ENCODE measurements around the gene SPEM2.

SPEM2 gene

DNA sequence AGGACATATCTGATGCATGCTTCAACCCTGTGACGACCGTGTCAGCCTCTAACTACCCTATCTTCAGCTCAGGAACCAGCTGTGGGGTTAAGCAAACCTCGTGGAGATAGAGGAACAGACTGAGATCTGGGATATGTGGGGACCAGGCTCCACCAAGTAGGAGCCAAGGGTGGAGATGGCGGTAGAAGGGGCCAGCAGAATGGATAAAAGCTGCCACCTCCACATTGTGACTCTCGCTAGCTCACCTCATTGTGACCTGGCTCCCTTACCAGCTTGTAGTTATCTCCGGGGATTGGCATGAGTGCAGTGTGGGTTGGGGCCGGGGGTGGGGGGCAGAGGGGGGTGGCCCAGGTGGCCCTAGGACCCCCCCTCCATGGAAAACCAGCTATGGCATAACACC lies at the start of gene SPEM2:
Gene SPEM2 (plus strand): TSS at position 301 of the 400 bp plus-strand sequence. CDS start 73 bp downstream, at position 374.
- FAIRE-seq, result no peak
- no peak for DNase-seq (ENCODE audit: extremely low spot score, insufficient read length, low read depth)

DNA sequence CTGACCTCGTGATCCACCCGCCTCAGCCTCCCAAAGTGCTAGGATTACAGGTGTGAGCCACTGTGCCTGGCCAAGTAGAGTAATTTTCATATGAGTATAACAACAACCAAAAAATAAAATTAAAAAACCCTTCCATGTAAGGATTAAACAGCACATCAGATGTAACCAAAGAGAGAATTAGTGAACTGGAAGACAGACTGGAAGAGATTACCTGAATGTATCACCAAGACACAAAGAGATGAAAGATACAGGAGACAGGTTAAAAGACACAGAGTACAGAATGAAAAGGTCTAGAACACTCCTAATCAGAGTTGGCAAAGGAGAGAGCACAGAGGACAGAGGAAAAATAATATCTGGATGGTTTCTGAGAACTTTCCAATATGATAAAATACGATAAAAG lies 46.3 kb upstream of the SPEM2 start:
- FAIRE-seq (no peak), DNase-seq (ENCODE audit: extremely low spot score, insufficient read length, low read depth) (no peak)

DNA sequence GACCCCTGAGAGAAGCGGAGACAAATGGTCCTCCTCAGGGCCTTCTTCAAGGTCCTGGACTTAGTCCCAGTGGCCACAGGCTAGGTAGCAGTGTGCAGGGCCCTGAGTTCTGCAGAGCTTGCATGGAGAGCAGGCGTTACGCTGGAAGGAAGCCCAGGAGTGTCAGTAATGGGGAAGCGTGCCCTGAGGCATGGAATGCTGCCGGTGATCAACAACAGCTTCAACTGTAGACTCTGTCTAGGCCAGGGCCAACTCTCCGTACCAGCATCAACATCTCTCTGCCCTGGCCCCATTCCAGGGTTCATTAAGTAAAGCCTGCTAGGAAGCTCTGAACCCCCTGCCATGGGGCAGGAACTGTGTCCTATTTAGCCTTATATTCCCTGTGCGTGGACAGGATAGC lies 45.1 kb upstream of the SPEM2 start:
- DNase-seq (ENCODE audit: extremely low spot score, insufficient read length, low read depth) (no peak), FAIRE-seq (no peak)

DNA sequence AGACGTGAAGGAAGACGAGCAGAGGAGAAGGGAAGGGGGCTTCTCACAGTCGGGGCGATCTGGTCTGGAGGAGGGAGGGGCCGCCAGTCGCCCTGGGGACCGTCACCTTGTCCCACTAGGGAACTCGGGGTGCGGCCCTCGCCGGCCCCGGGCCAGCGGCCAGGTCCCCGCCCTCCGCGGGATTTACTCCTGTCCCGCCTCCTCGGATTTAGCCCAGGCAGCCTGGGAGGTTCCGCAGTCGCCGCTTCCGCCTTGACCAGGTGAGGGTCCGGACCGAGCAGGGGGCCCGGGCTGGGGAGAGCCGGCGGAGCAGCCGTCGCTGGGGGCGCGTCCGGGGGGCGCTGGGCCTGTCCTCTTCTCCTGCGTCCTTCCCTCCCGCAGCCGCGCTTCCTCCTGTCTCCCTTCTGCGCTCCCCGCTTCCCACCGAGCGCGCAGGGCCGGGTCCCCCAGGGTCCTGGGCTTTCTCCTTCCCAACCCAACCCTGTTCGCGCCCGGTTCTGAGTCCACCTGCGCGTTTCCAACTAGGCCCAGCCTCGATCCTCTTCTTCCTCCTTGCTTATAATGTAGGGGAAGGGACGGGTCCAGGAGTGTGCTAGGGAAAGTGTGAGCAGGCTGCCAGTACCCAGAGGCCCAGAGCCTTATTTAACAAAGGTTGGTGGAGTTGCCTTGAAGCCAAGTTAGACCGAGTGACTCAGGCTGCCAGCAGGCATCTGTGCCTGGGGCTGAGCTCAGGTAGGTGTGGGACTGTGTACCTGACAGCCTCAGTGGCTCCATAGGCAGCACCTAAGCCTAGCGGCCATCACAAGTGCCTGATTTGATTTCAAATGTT lies 44.3 kb upstream of the SPEM2 start, which contains the start of gene TNK1:
Gene TNK1 (plus strand): TSS at position 235 of the 829 bp plus-strand sequence. CDS start 1,838 bp downstream, outside the sequence.
- no peak for DNase-seq (ENCODE audit: extremely low spot score, insufficient read length, low read depth)
- no peak for FAIRE-seq

DNA sequence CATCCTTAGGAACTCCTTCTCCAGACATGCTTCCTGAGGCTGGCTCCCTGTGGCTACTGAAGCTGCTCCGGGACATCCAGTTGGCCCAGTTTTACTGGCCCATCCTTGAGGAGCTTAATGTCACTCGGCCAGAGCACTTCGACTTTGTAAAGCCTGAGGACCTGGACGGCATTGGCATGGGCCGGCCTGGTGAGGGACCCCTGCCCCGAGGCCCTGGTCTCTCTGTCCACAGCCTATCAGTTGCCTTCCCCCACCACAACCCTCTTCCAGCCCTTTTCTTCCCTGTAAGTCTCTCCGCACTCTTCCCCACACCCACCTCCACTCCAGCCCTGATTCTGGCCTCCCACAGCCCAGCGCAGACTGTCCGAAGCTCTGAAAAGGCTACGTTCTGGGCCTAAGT lies 42.5 kb upstream of the SPEM2 start:
- DNase-seq (ENCODE audit: extremely low spot score, insufficient read length, low read depth) (no peak), FAIRE-seq (no peak)

DNA sequence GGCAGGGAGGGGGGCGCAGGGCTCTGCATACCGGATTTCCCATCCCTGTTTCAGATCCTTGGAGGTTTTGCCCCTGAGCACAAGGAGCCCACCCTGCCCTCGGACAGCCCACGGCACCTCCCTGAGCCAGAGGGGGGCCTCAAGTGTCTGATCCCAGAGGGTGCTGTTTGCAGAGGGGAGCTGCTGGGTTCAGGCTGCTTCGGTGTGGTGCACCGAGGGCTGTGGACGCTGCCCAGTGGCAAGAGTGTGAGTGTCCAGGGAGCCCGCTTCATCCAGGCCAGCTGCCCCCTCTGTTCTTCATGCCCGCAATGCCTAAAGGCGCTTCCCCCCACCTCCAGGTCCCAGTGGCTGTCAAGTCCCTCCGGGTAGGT lies 42.1 kb upstream of the SPEM2 start:
- no peak for FAIRE-seq
- no peak for DNase-seq (ENCODE audit: extremely low spot score, insufficient read length, low read depth)

DNA sequence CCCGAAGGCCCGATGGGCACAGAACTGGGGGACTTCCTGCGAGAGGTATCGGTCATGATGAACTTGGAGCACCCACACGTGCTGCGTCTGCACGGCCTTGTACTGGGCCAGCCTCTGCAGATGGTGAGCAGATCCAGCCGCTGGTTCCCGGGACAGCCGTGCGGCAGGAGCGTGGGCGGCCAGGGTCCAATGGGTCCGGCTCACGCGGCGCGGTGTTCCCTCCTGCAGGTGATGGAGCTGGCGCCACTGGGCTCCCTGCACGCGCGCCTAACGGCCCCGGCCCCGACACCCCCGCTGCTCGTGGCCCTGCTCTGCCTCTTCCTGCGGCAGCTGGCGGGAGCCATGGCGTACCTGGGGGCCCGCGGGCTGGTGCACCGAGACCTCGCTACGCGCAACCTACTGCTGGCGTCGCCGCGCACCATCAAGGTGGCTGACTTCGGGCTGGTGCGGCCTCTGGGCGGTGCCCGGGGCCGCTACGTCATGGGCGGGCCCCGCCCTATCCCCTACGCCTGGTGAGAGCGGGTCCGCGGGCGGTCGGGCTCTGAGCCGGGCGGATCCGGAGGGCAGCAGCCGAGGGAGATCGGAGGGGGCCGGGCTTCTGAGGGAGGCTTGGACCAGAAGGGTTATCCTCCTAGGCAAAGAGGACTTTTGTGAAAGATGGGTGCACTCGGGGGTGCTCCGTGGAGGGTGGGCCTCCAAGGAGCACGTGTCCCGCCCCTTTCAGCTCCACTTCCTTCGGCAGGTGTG lies 41.5 kb upstream of the SPEM2 start:
- FAIRE-seq, result peak; percentile 77
- peak; percentile 82 for DNase-seq (ENCODE audit: extremely low spot score, insufficient read length, low read depth)

DNA sequence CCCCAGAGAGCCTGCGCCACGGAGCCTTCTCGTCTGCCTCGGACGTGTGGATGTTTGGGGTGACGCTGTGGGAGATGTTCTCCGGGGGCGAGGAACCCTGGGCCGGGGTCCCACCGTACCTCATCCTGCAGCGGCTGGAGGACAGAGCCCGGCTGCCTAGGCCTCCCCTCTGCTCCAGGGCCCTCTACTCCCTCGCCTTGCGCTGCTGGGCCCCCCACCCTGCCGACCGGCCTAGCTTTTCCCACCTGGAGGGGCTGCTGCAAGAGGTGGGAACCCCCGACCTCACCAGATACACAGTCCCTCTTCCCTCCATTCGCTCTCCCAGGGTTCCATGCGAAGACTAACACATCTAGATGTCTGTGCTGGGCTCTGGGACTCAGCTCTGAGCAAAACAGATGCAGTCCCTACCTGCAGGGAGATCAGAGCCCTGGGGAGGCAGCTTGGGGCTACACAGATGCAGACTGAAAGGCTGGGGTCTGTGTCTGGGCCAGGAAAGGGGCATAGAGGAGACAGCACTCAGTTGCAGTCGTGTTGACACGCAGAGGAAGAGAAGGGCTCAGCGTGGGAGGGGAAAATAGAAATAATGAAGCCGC lies 40.8 kb upstream of the SPEM2 start:
- no peak for DNase-seq (ENCODE audit: extremely low spot score, insufficient read length, low read depth)
- no peak for FAIRE-seq

DNA sequence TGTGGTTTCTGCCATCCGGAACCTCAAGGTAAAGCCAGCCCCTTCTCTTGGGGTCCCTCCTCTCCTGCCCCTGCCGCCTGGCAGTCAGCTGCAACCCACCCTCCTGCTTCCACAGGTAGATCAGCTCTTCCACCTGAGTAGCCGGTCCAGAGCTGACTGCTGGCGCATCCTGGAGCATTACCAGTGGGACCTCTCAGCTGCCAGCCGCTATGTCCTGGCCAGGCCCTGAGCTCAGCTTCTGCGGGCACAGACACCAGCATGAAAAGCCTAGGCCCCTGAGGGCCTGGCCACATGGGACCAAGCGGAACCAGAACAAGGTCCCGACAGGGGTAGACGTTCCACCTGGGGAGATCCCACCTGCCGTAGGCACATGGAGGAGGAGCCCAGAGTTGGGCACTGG lies 36.6 kb upstream of the SPEM2 start:
- FAIRE-seq (no peak), DNase-seq (ENCODE audit: extremely low spot score, insufficient read length, low read depth) (no peak)

DNA sequence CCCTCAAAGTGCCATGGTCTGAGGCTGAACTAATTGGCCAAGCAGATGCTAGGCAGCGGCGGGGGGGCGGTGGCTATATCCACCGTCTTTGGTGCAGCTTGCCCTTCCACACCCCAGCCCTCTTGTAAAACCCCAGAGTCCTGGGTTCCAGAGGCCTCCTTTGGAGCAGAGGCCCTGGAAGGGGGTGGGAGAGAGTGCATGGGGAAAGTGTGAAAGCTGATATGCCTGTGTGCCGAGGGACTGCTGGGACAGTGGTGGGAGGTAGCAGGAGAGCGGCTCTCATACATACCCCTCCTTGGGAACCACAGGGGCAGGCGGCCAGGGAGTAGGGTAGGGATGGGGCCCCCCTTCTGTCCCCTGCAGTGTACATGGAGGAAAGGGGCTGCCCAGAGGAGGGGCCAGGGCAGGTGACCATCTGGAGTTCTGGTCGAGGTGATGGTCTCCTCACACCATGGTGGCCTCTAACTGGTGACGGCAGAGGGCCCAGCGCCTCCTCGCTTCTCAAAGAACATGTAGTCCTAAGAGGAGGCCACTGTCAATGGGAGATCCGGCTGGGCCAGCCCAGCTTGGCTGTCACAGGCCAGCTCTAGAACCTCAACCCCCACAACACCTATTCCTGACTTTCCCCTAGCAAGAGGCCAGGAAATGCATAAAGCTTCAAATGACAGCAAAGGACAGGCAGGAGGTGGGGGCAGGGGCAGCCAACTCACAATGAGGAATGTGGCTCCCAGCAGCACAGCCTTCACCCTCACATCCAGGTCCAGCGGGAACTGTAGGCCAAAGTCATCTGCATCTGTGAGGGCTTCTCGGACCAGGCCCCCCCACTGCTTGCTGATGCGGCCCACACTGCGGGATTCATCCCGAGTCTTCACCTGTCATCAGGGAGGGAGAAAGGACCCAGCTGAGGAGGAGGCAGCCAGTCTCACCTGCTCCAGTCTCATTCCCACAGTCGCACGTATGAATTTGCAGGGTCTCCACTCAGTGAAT lies 35.2 kb upstream of the SPEM2 start:
- FAIRE-seq (no peak), DNase-seq (ENCODE audit: extremely low spot score, insufficient read length, low read depth) (no peak)

DNA sequence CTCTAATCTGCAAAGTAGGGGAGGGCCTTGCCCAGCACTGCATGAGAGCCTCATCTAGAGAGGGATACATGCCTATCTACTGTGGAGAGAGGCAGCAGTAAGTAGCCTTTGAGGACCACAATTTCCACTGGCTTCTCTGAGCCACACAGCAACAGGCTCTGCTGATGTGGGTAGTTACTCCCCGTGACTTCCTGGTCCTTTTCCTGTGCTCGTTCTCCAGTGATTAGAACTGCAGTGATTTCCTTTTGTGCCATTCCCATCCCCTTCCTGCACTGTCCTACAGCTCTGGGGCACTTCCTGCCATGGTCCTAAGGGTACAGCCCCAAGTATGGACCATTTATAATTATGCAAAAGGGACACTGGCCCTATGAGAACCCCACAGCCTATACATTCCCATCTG lies 34.1 kb upstream of the SPEM2 start:
- no peak for DNase-seq (ENCODE audit: extremely low spot score, insufficient read length, low read depth)
- FAIRE-seq, result no peak

DNA sequence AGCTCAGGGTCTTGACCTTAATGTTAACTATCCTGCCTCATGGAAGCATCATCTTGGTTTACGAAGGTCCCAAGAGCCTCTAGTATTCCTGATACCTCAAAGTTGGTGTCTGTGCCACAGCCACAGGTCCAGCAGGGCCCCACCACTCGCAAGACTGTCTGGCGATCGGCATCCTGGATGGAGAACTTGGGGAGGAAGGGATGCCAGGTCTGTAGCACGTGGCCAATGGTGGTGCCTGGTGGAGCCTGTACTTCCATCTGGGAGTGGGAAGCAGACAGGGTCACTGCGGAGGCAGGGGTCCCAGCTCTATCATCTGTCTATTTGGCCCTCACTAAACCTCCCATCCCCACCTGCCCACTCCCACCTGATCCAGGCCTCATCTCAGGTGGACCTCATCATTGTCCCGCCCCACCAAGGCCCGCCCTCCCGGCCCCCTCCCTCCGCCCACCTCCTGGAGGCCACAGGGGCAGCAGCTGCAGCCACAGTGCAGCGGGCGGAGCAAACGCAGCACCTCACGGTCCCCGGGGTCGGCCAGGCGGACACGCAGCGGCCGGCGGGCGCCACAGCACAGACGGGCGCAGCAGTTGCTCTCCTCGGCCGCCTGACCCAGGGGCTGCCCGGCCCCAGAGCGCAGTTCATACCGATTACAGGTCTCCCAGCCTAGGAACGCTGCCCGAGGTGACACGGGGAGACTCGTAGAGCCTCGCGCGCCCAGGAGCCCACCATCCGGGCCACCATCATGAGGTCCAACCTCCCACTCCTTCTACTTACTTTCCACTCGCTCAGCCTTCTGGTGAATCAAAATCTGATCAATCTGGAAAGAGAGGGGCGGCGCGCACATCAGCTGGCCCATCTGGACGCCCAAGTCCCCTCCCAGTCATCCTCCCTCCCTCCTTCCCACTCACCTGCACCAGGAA lies 32.5 kb upstream of the SPEM2 start:
- FAIRE-seq (no peak), DNase-seq (ENCODE audit: extremely low spot score, insufficient read length, low read depth) (no peak)

DNA sequence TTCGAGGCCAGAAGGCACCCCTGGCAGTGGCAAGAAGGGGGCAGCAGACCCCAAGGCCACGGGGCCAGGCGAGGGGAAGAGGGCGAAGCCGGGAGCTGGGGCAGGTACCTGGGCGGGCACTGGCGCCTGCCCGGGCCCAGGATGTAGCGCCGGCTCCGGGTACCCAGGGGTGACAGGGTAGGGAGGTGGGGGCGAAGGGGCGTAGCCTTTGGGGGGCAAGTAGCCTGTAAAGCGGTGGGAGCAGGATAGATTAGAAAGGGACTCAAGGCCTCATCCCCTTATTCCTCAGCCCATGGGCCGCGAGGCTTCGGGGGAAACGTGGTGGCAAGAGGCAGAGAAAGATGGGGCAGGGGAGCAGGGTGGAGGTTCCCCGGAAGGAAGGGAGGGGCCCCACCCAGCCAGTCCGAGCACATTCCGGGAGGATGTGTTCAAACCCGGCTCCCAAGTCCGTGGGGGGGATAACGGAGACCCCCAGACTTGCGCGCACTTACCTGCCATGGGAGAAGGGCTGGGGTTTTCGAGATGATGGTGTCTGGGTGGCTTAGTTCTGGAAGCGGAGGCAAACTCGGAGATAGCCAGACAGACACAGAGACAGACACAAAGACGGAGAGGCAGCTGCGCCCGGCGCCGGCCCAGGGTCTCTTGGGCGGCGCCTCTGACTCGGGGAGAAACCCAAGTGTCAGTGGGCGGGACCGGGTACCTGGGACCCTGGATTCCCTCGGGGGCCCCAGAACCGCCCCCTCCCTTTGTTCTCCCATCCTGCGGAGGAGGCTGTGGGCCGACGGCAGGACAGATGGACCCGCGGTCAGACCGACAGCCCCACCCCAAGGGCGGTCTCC lies 31.6 kb upstream of the SPEM2 start:
- no peak for DNase-seq (ENCODE audit: extremely low spot score, insufficient read length, low read depth)
- FAIRE-seq, result peak; percentile 21

DNA sequence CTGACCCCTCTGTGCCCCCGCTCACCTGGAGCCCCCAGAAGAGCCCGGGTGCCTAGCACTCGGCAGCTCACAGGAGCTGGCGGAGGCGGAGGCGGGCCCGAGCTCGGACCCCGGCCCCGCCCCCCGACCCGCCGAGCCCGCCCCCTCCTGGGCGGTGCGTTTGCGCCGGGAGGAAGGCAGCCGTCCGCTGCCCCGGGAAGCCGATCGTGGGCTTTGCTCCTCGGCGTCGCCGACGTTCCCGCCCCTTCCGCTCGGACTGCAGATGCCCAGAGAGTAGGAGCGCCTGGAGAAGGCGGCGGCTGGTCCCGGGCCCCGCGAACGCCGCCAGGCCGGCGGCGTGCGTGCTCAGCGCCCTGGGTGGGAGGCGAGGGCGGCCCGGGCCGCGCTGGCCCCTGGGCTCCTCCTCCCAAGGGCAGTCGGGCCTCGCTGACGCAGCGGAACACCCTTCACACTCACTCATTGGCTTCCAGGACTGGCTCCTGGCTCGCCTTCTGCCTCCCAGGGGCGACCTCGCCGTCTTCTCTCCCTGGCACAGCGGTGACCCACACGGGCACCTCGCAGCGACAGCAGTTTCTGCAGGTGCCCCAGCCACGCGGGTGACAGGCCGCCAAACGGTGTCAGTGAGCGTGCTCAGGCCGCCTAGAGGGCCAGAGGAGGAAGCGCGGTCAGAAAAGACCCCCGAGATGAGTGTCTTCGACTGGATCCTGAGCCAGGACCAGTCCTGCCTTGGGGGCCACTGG lies 30.8 kb upstream of the SPEM2 start, which contains the start of gene PLSCR3:
Gene PLSCR3 (minus strand): TSS at position 74 of the 740 bp plus-strand sequence. CDS start 415 bp downstream, outside the sequence.
- DNase-seq (ENCODE audit: extremely low spot score, insufficient read length, low read depth) (peak; percentile 89), FAIRE-seq (peak; percentile 90)

DNA sequence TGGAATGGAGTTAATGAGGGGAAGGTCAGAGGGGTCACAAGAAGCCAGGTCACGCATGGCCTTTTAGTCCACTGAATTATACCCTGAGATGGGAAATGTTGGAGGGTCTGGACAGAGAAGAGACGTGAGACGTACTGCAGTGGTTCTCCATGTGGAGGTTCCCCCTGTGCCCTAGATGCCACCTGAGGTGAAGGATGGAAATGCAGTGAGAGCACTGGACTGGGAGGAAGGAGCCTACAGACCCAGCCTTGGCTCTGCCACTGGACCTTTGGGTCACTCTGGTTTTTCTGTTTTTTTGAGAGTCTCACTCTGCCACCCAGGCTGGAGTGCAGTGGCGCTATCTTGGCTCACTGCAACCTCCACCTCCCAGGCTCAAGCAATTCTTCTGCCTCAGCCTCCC lies 29.3 kb upstream of the SPEM2 start:
- FAIRE-seq (no peak), DNase-seq (ENCODE audit: extremely low spot score, insufficient read length, low read depth) (no peak)

DNA sequence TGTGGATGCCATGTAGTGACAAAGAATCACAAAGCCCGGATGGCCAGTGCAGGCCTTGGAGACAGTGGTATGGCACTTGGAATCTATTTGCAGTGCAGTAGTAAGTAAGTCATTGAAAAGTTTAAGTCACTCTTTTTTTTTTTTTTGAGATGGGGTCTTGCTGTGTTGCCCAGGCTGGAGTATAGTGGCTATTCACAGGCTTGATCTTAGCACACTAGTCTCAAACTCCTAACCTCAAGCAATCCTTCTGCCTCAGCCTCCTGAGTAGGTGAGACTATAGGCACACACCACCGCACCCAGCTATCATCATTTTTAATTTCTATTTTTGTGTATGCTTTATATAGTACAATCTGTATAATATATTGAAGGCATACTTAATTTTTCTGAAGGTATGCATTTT lies 26.8 kb upstream of the SPEM2 start:
- no peak for DNase-seq (ENCODE audit: extremely low spot score, insufficient read length, low read depth)
- no peak for FAIRE-seq

DNA sequence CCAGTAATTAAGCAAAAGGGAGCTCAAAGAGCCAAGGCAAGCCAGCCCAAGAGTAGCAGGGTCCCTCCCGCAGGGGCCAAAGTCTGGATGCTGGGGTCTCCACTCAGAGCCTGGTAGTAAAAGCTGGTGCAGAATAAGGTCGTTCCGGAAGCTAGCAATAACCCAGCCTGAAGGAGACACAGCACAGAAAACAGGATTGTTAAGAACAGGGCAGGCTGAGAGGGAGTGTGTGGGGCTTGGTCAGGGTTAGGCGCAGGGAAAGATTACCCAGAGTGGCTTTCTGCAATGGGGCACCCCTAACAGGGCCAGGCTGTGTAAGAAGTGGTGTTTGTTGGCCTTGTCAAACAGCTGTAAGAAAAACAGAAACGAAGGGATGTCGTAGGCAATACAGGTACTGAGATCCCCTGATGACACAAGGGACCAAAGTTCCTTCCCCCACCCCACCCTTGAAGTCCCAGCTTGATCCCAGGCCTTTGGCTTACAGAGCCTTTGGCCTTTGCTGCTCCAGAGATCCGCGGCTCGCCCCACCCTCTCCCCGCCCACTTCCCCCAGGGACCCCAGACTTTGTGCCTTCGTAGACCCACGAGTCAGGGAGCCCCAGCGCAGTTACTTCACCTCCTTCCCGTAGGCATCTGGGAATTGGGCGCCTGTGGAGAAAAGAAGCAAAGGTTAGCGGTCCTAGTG lies 22.2 kb upstream of the SPEM2 start:
- FAIRE-seq (no peak), DNase-seq (ENCODE audit: extremely low spot score, insufficient read length, low read depth) (no peak)

Data from GM18507 (cell line).